Stimulated activated CD4-positive, alpha-beta T cell treated with anti-CD3 and anti-CD28 coated beads, Interleukin-2, amount 100 ng/mL, for 4 hours (primary cell): ENCODE results near the gene TAX1BP1.
"Not testable (repeated sequence)": the region's sequence is repeated elsewhere in the genome, so short reads cannot be mapped to it uniquely, and the experiment has no call there.

ENCODE experiments used
- DNase-seq: peaks from one replicate; pipeline ENCODE4 v3.0.0-alpha.2; 2020; ENCODE audit warnings: low read depth

Gene TAX1BP1

GRCh38 chr7:27843584-27844305 is 103.8 kb downstream of the TAX1BP1 start:
- no peak for DNase-seq

GRCh38 chr7:27846388-27846787 is 106.4 kb downstream of the TAX1BP1 start:
- no peak for DNase-seq

GRCh38 chr7:27850531-27850930 is 110.6 kb downstream of the TAX1BP1 start:
- DNase-seq = no peak

GRCh38 chr7:27856703-27857485 is 116.9 kb downstream of the TAX1BP1 start:
- DNase-seq = not testable (repeated sequence)

- no peak for DNase-seq
These were observed 120.8 kb downstream of the TAX1BP1 start for GRCh38 chr7:27860800-27861199.

- no peak for DNase-seq
These were observed 121.8 kb downstream of the TAX1BP1 start for GRCh38 chr7:27861747-27862146.

- no peak for DNase-seq
These were observed 123.9 kb downstream of the TAX1BP1 start for GRCh38 chr7:27863880-27864279.

GRCh38 chr7:27866256-27866655 is 126.3 kb downstream of the TAX1BP1 start:
- no peak for DNase-seq

GRCh38 chr7:27866828-27867672 is 127.1 kb downstream of the TAX1BP1 start:
- DNase-seq = no peak

GRCh38 chr7:27868131-27868550 is 128.2 kb downstream of the TAX1BP1 start:
- DNase-seq = no peak

- no peak for DNase-seq
These were observed 129.1 kb downstream of the TAX1BP1 start for GRCh38 chr7:27869056-27869455.

- no peak for DNase-seq
These were observed 130.6 kb downstream of the TAX1BP1 start for GRCh38 chr7:27870595-27870994.

- no peak for DNase-seq
These were observed 131.1 kb downstream of the TAX1BP1 start for GRCh38 chr7:27871086-27871485.

GRCh38 chr7:27871866-27872265 is 131.9 kb downstream of the TAX1BP1 start:
- no peak for DNase-seq

- DNase-seq = no peak
These were observed 132.7 kb downstream of the TAX1BP1 start for GRCh38 chr7:27872356-27873275.

GRCh38 chr7:27873981-27874957 is 134.3 kb downstream of the TAX1BP1 start:
- DNase-seq = no peak

- DNase-seq = no peak
These were observed 135.1 kb downstream of the TAX1BP1 start for GRCh38 chr7:27875061-27875460.

- DNase-seq = no peak
These were observed 135.9 kb downstream of the TAX1BP1 start for GRCh38 chr7:27875832-27876231.

- DNase-seq = no peak
These were observed 136.8 kb downstream of the TAX1BP1 start for GRCh38 chr7:27876756-27877155.
